ENCODE results near the gene PNPLA6. TPM values are rescaled to one million over a fixed set of nuclear protein-coding genes. Genes with fewer than 3 reads are reported as not detected.

The PNPLA6 gene
- total RNA-seq, 3 donors from 2014 or later (not counting 1 experiment from before 2014, with no cell fraction given): 118 to 190 (median 125) TPM

- H3K9me3 Mint-ChIP-seq: no peaks in the 10 kb centered on the region
- H3K4me3 ChIP-seq (ENCODE audit: low read length): no peak overlapping the region
- WGBS (ENCODE audit: insufficient coverage): 92% methylated on average over 5 of the region's 6 CpGs
- ATAC-seq (no peak), DNase-seq (no peak)
- peaks cover 0 to 6% of the 10 kb centered on the region in 2 donors for H3K27me3 Mint-ChIP-seq (ENCODE audit: low read depth in 2 of 2)
- H3K36me3 ChIP-seq (ENCODE audit: control insufficient read depth, insufficient read depth, low read length): no peaks in the 10 kb centered on the region
- H3K9me3 ChIP-seq (ENCODE audit: control insufficient read depth, insufficient read depth, low read length): no peaks in the 10 kb centered on the region
- H3K4me3 Mint-ChIP-seq: no peak overlapping the region
- intact Hi-C loops (cut with micrococcal nuclease): no loop called here
- H3K4me1 Mint-ChIP-seq: peaks cover 7 to 17% of the 10 kb centered on the region in 2 donors
- H3K36me3 Mint-ChIP-seq: no peaks in the 10 kb centered on the region
- H3K27ac Mint-ChIP-seq: no peak overlapping the region
- H3K27ac ChIP-seq (ENCODE audit: low read length): no peak overlapping the region
- TF ChIP-seq CTCF (IDR thresholded peaks at IDR 0.05): no peak
- no peaks in the 10 kb centered on the region for H3K27me3 ChIP-seq (ENCODE audit: control insufficient read depth, insufficient read depth, low read length)
- H3K4me1 ChIP-seq (ENCODE audit: control insufficient read depth, insufficient read depth, low read length): peaks cover 12% of the 10 kb centered on the region
Observed at GRCh38 chr19:7512400-7512851, 23.1 kb upstream of the PNPLA6 start.

- Histone ChIP-seq H3K9me3 (ENCODE audit: control insufficient read depth, insufficient read depth, low read length) (no peaks in the 10 kb centered on the region), H3K4me1 (ENCODE audit: control insufficient read depth, insufficient read depth, low read length) (peaks cover 12% of the 10 kb centered on the region), H3K4me3 (ENCODE audit: low read length) (no peak overlapping the region), H3K27me3 (ENCODE audit: control insufficient read depth, insufficient read depth, low read length) (no peaks in the 10 kb centered on the region), H3K27ac (ENCODE audit: low read length) (no peak overlapping the region), H3K36me3 (ENCODE audit: control insufficient read depth, insufficient read depth, low read length) (no peaks in the 10 kb centered on the region)
- intact Hi-C loops (cut with micrococcal nuclease): no loop called here
- H3K4me3 Mint-ChIP-seq: peak overlapping the region; percentile 15
- no peaks in the 10 kb centered on the region for H3K9me3 Mint-ChIP-seq
- H3K4me1 Mint-ChIP-seq: peaks cover 7 to 12% of the 10 kb centered on the region in 2 donors
- WGBS (ENCODE audit: insufficient coverage): 86% methylated on average over 4 of the region's 5 CpGs
- peaks cover 0 to 6% of the 10 kb centered on the region in 2 donors for H3K27me3 Mint-ChIP-seq (ENCODE audit: low read depth in 2 of 2)
- H3K27ac Mint-ChIP-seq: no peak overlapping the region
- TF ChIP-seq CTCF (IDR thresholded peaks at IDR 0.05): no peak
- H3K36me3 Mint-ChIP-seq: no peaks in the 10 kb centered on the region
- DNase-seq (no peak), ATAC-seq (no peak)
Observed at GRCh38 chr19:7513809-7514642, 21.5 kb upstream of the PNPLA6 start.

DNA sequence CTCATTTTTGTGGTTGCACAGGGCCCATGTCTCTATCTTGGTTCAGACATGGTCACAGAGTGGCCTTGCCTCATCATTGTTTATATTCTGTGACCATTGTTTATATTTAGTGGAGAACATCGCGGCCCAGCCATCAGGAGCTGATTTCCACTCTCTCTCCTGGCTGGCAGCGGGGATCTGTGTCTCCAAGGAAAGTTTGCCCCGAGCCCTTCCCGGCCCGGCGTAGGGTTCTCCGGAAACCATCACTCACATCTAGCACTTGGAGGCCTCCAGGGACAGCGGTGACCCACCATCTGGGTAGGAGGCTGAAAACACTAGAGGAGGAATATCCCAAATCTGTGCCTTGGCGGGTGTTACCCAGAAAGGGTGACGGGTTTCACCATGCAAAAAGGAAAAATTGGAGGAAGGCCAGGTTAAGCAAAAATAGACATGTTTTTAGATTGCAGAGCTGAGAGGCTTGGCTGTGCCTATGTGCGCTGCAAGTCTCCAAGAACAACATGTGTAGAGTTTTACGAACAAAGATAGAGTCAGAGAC lies 20.3 kb upstream of the PNPLA6 start:
- Histone ChIP-seq H3K27ac (ENCODE audit: low read length) (no peak overlapping the region), H3K9me3 (ENCODE audit: control insufficient read depth, insufficient read depth, low read length) (no peaks in the 10 kb centered on the region), H3K27me3 (ENCODE audit: control insufficient read depth, insufficient read depth, low read length) (no peaks in the 10 kb centered on the region), H3K36me3 (ENCODE audit: control insufficient read depth, insufficient read depth, low read length) (no peaks in the 10 kb centered on the region), H3K4me3 (ENCODE audit: low read length) (no peak overlapping the region), H3K4me1 (ENCODE audit: control insufficient read depth, insufficient read depth, low read length) (peaks cover 12% of the 10 kb centered on the region)
- H3K36me3 Mint-ChIP-seq: no peaks in the 10 kb centered on the region
- intact Hi-C loops (cut with micrococcal nuclease): no loop called here
- peak overlapping the region; percentile 81 for H3K4me3 Mint-ChIP-seq
- H3K27me3 Mint-ChIP-seq (ENCODE audit: low read depth in 2 of 2): peaks cover 0 to 6% of the 10 kb centered on the region in 2 donors
- peak overlapping the region; percentile 9 to 76 for H3K27ac Mint-ChIP-seq
- peaks cover 7 to 12% of the 10 kb centered on the region in 2 donors for H3K4me1 Mint-ChIP-seq
- H3K9me3 Mint-ChIP-seq: no peaks in the 10 kb centered on the region
- ATAC-seq (no peak), DNase-seq (no peak)
- TF ChIP-seq CTCF (IDR thresholded peaks at IDR 0.05): no peak
- WGBS (ENCODE audit: insufficient coverage): 92% methylated on average over 11 of the region's 13 CpGs
